Hepatocyte (in vitro differentiated cells): ENCODE results near the gene C2CD4C.

Experiments used
- CTCF ChIP-seq: fragments of 200-600 bp; sonication (generic); IDR thresholded peaks from 2 replicates; pipeline ENCODE4 v1.5.1; 2016; ENCODE audit warnings: antibody characterized with exemption, mild to moderate bottlenecking; ENCODE audit not compliant: poor library complexity
- EZH2 ChIP-seq: fragments of 200-600 bp; sonication (generic); IDR thresholded peaks from 2 replicates; pipeline ENCODE4 v1.6.1; 2016; ENCODE audit warnings: antibody characterized with exemption, mild to moderate bottlenecking, borderline replicate concordance
- EZH2phosphoT487 ChIP-seq: fragments of 200-600 bp; sonication (generic); IDR thresholded peaks from one replicate; pipeline ENCODE4 v1.6.1; 2018; ENCODE audit warnings: antibody characterized with exemption, mild to moderate bottlenecking, low read depth, moderate library complexity; ENCODE audit not compliant: unreplicated experiment, severe bottlenecking

GRCh38 chr19:409516-410242 is 732 bp upstream of the C2CD4C start:
- no peak for TF ChIP-seq CTCF
- no peak for TF ChIP-seq EZH2phosphoT487
- TF ChIP-seq EZH2: no peak
